ENCODE results near the gene NME3. TPM values are rescaled to one million over a fixed set of nuclear protein-coding genes. Genes with fewer than 3 reads are reported as not detected.

Gene NME3
- total RNA-seq, 1 donor from 2014 or later = 15.6 TPM

DNA sequence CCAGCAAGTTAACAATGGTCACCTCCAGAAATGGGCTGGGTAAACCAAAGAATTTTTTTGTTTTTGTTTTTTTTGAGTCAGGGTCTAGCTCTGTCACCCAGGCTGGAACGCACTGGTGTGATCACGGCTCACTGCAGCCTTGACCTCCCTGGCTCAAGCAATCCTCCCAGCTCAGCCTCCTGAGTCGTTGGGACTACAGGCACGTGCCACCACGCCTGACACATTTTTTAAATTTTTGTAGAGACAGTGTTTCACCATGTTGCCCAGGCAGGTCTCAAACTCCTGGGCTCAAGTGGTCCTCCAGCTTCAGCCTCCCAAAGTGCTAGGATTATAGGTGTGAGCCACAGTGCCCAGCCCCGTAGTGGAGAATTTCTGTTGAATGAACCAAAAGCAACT, 9.3 kb upstream of the NME3 start:
- no peak for DNase-seq (ENCODE audit: low spot score)
- H3K9ac ChIP-seq = no peak overlapping the region
- Mint-ChIP-seq H3K36me3 (no peaks in the 10 kb centered on the region), H3K9me3 (no peaks in the 10 kb centered on the region), H3K27me3 (ENCODE audit: insufficient read depth, low read depth) (peaks cover 9% of the 10 kb centered on the region), H3K4me1 (peaks cover 15% of the 10 kb centered on the region), H3K4me3 (peak overlapping the region; percentile 90), H3K27ac (no peak overlapping the region)
- H3F3A ChIP-seq (ENCODE audit: low read depth) = peaks cover 16% of the 10 kb centered on the region
- TF ChIP-seq, protein P1, sequence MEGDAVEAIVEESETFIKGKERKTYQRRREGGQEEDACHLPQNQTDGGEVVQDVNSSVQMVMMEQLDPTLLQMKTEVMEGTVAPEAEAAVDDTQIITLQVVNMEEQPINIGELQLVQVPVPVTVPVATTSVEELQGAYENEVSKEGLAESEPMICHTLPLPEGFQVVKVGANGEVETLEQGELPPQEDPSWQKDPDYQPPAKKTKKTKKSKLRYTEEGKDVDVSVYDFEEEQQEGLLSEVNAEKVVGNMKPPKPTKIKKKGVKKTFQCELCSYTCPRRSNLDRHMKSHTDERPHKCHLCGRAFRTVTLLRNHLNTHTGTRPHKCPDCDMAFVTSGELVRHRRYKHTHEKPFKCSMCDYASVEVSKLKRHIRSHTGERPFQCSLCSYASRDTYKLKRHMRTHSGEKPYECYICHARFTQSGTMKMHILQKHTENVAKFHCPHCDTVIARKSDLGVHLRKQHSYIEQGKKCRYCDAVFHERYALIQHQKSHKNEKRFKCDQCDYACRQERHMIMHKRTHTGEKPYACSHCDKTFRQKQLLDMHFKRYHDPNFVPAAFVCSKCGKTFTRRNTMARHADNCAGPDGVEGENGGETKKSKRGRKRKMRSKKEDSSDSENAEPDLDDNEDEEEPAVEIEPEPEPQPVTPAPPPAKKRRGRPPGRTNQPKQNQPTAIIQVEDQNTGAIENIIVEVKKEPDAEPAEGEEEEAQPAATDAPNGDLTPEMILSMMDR (IDR thresholded peaks at IDR 0.05) = no peak
- TF ChIP-seq EZH2phosphoT487 (IDR thresholded peaks at IDR 0.05) (no peak), EZH2 (IDR thresholded peaks at IDR 0.05) (no peak)
- no peaks in the 10 kb centered on the region for H3K27me3 ChIP-seq
- no peaks in the 10 kb centered on the region for H3K36me3 ChIP-seq
- H3K4me2 ChIP-seq = no peak overlapping the region
- H2AFZ ChIP-seq (replicated peaks) = no peak overlapping the region
- H3K27ac ChIP-seq = no peak overlapping the region
- H3K9me3 ChIP-seq (ENCODE audit: low read depth) = no peaks in the 10 kb centered on the region
- no peak overlapping the region for H3K4me3 ChIP-seq
- peaks cover 56% of the 10 kb centered on the region for H4K20me1 ChIP-seq (ENCODE audit: low read depth)
- peaks cover 41% of the 10 kb centered on the region for H3K79me2 ChIP-seq (ENCODE audit: low read depth)
- H3K4me1 ChIP-seq = peaks cover 6% of the 10 kb centered on the region

DNA sequence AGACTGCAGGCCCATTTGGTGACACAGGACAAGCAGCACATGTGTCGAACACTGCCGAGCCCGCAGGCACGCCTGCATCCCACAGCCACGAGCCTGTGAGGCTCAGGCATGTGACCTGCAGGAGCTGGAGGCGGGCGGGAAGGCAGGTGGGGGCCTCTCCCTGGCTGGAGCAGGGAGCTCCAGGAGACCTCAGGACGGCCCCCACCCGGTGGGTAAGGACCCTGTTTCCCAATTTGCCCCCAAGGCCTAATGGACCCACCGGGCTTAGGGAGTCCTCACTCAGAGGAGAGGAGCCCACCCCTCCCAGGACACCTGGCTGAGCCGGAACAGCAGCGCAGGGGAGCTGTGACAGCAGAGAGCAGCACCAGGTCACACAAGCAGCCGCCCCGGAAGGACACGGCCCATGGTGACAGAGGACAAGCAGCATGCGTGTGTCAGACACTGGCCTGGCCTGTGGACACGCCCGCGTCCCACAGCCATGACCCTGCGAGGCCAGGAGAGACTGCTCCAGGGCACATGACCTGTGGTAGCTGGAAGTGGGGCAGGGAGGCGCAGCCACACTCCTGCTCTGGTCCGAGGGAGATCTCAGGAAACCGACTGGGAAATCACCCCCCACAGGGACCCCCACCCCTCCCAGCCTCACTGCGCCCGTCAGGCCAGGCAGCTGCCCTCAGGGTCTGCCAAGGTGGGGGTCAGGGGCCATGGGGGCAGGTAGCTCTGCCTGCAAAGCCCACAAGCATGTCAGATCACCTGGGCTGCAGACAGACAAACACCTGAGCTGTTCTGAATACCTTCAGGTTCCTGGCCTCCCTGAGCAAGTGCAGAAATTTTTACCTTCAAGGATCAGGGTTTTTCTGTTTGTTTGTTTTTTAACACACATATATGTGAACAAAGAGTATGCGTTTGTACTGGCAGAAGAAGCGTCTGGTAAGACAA, 8.7 kb upstream of the NME3 start:
- peak overlapping the region; percentile 90 for H3K4me3 Mint-ChIP-seq
- no peaks in the 10 kb centered on the region for H3K36me3 Mint-ChIP-seq
- no peak for TF ChIP-seq EZH2 (IDR thresholded peaks at IDR 0.05)
- TF ChIP-seq EZH2phosphoT487 (IDR thresholded peaks at IDR 0.05) = no peak
- TF ChIP-seq, protein P1 (IDR thresholded peaks at IDR 0.05) = no peak
- Histone ChIP-seq H3K4me2 (no peak overlapping the region), H3K79me2 (ENCODE audit: low read depth) (peaks cover 35% of the 10 kb centered on the region), H3K27me3 (no peaks in the 10 kb centered on the region), H3K36me3 (no peaks in the 10 kb centered on the region), H3K9me3 (ENCODE audit: low read depth) (no peaks in the 10 kb centered on the region), H3K9ac (no peak overlapping the region), H4K20me1 (ENCODE audit: low read depth) (peaks cover 50% of the 10 kb centered on the region), H3K4me1 (peaks cover 6% of the 10 kb centered on the region), H2AFZ (replicated peaks) (no peak overlapping the region), H3K4me3 (no peak overlapping the region), H3F3A (ENCODE audit: low read depth) (peaks cover 16% of the 10 kb centered on the region), H3K27ac (no peak overlapping the region)
- H3K4me1 Mint-ChIP-seq = peaks cover 13% of the 10 kb centered on the region
- H3K27me3 Mint-ChIP-seq (ENCODE audit: insufficient read depth, low read depth) = peaks cover 9% of the 10 kb centered on the region
- H3K9me3 Mint-ChIP-seq = no peaks in the 10 kb centered on the region
- DNase-seq (ENCODE audit: low spot score) = no peak
- no peak overlapping the region for H3K27ac Mint-ChIP-seq

DNA sequence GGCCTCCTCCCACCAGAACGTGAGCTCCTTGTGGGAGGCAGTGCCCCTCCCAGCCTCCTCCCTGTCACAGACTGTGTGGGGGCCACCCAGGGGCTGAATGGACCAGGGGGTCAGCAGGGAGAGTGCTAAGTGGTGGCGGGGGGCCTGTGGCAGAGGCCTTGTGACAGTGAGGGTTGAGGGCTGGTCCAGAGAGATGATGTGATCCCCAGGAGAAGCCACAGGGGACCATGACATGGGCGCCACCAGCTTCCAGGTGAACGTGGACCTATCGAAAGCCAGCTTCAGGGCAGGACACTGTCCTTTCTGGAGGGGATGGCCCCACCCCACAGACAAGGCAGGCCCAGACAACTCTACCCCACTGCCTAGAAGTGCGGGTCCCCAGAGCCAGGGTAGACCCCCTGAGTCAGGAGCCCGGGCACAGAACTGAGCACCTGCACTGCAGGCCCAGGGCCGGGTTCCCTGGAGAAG, 7.9 kb upstream of the NME3 start:
- Histone ChIP-seq H3F3A (ENCODE audit: low read depth) (peaks cover 16% of the 10 kb centered on the region), H3K36me3 (no peaks in the 10 kb centered on the region), H2AFZ (replicated peaks) (no peak overlapping the region), H3K27me3 (no peaks in the 10 kb centered on the region), H3K4me2 (no peak overlapping the region), H3K79me2 (ENCODE audit: low read depth) (peaks cover 35% of the 10 kb centered on the region), H3K4me1 (peaks cover 7% of the 10 kb centered on the region), H3K4me3 (no peak overlapping the region), H3K9ac (no peak overlapping the region), H3K9me3 (ENCODE audit: low read depth) (no peaks in the 10 kb centered on the region), H3K27ac (no peak overlapping the region), H4K20me1 (ENCODE audit: low read depth) (peaks cover 47% of the 10 kb centered on the region)
- no peaks in the 10 kb centered on the region for H3K9me3 Mint-ChIP-seq
- TF ChIP-seq EZH2 (IDR thresholded peaks at IDR 0.05) = no peak
- TF ChIP-seq, protein P1 (IDR thresholded peaks at IDR 0.05) = no peak
- no peak for TF ChIP-seq EZH2phosphoT487 (IDR thresholded peaks at IDR 0.05)
- no peaks in the 10 kb centered on the region for H3K36me3 Mint-ChIP-seq
- no peak overlapping the region for H3K4me3 Mint-ChIP-seq
- H3K4me1 Mint-ChIP-seq = peaks cover 12% of the 10 kb centered on the region
- DNase-seq (ENCODE audit: low spot score) = no peak
- H3K27ac Mint-ChIP-seq = no peak overlapping the region
- peaks cover 9% of the 10 kb centered on the region for H3K27me3 Mint-ChIP-seq (ENCODE audit: insufficient read depth, low read depth)

Data from neural progenitor cell (in vitro differentiated cells).